ENCODE results near the gene ADORA2B.

ADORA2B gene

DNA sequence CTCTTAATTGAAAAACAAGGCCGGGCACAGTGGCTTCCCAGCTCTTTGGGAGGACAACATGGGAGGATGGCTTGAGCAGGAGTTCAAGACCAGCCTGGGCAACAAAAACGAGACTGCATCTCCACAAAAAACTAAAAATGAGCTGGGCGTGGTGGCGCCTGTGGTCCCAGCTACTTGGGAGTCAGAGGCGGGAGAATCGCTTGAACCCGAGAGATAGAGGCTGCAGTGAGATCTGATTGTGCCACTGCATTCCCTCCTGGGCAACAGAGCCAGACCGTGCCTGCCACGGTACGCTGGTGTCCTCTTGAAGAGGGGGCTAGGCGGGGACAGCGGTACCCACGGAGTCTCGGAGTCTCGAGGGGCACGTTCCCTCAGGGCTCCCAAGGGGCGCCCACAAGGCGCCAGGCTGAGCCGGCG, 27.9 kb upstream of the ADORA2B start:
- no peak for DNase-seq (ENCODE audit: insufficient read length, low spot score)
- FAIRE-seq, result no peak
- TF ChIP-seq, protein P1, sequence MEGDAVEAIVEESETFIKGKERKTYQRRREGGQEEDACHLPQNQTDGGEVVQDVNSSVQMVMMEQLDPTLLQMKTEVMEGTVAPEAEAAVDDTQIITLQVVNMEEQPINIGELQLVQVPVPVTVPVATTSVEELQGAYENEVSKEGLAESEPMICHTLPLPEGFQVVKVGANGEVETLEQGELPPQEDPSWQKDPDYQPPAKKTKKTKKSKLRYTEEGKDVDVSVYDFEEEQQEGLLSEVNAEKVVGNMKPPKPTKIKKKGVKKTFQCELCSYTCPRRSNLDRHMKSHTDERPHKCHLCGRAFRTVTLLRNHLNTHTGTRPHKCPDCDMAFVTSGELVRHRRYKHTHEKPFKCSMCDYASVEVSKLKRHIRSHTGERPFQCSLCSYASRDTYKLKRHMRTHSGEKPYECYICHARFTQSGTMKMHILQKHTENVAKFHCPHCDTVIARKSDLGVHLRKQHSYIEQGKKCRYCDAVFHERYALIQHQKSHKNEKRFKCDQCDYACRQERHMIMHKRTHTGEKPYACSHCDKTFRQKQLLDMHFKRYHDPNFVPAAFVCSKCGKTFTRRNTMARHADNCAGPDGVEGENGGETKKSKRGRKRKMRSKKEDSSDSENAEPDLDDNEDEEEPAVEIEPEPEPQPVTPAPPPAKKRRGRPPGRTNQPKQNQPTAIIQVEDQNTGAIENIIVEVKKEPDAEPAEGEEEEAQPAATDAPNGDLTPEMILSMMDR (IDR thresholded peaks at IDR 0.05; ENCODE audit: insufficient read depth, missing control alignments), result no peak

DNA sequence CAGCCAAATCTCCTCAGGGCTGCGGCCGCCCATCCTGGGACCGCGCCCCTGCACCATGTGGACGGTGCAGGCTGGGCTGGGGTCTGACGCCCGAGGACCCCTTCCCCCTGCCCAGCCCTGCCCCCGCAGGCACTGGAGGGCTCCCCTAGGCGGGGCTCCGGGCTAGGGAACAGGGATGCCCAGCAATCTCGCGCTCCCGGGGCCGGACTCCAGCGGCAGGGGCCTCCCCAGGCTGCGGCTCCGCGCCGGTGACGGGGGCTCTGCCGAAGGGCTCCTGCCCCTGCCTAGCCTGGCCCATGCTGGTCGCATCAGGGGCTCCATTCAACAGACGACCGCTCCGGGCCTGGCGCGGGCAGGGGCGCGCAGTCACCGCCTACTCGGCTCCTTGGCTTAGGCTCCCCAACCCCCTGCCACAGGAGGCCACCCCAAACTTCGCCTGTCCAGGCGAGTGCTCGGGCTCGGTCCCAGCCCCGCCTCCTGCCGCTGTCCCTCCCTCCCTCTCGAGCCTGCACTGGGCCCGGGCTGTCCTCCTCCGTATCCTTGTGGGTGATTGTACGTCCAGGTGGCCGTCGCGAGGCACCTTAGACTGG, 27.4 kb upstream of the ADORA2B start:
- FAIRE-seq (no peak), DNase-seq (ENCODE audit: insufficient read length, low spot score) (no peak)
- TF ChIP-seq, protein P1 (IDR thresholded peaks at IDR 0.05; ENCODE audit: insufficient read depth, missing control alignments), result no peak

DNA sequence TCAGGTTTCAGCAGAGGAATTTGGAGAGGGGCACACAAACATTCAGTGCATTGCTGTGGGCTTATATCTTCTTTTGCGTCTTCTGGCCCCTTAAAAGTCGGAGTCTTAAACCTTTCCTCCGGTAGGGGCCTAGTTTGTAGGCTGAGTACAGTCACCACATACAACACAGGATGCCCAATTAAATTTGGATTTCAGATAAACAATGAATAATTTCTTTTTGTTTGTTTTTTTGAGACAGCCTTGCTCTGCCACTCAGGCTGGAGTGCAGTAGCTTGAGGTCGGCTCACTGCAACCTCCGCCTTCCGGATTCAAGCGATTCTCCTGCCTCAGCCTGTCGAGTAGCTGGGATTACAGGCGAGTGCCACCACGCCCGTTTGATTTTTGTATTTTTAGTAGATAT, 26.7 kb upstream of the ADORA2B start:
- no peak for DNase-seq (ENCODE audit: insufficient read length, low spot score)
- TF ChIP-seq, protein P1 (IDR thresholded peaks at IDR 0.05; ENCODE audit: insufficient read depth, missing control alignments), result no peak
- no peak for FAIRE-seq

DNA sequence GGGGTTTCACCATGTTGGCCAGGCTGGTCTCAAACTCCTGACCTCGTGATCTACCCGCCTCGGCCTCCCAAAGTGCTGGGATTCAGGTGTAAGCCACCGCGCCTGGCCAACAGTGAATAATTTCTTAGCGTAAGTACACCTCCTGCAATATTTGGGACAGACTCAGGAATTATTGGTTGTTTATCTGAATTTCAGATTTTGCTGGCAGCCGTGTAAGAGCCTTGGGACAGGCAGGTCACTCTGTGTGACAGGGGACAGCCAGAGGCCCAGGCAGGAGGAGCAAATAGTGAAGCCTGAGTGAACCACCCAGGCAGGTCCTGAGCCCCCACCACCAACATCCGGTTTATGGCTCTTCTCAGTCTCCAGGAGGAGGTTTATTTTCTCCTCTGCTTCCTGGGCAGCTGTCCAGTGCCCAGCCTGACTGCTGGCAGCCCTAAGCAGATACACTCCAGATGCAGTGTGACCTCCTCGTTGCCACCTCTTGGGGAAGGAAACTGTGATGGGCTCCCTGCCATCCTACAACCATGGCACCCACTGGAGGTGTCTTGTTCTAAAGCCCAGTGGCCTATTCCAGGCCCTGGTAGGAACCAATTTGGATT, 26.2 kb upstream of the ADORA2B start:
- no peak for FAIRE-seq
- TF ChIP-seq, protein P1 (IDR thresholded peaks at IDR 0.05; ENCODE audit: insufficient read depth, missing control alignments), result no peak

DNA sequence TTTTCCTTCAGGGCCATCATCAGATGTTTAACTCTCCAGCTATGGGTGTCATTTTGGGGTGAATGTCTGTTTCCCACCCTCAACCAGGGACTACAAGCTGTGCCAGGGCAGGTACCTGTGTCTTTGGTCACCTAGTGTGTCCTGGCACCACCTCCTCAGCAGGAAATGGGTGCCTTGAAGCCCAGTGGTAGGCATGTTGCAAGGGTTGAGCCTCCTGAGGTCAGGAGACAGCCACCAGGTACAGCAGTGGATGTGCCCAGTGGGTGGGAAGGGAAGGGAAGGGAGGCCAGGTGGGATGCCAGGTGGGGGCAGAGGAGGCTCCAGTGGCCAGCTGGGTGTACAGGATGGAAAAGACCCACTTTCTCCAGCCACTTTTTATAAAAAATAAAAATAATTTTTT, 25.5 kb upstream of the ADORA2B start:
- no peak for DNase-seq (ENCODE audit: insufficient read length, low spot score)
- TF ChIP-seq, protein P1 (IDR thresholded peaks at IDR 0.05; ENCODE audit: insufficient read depth, missing control alignments), result no peak
- FAIRE-seq, result no peak

More for the DNA sequence above, 26.2 kb upstream of the ADORA2B start:
- DNase-seq (ENCODE audit: insufficient read length, low spot score), result no peak

DNA sequence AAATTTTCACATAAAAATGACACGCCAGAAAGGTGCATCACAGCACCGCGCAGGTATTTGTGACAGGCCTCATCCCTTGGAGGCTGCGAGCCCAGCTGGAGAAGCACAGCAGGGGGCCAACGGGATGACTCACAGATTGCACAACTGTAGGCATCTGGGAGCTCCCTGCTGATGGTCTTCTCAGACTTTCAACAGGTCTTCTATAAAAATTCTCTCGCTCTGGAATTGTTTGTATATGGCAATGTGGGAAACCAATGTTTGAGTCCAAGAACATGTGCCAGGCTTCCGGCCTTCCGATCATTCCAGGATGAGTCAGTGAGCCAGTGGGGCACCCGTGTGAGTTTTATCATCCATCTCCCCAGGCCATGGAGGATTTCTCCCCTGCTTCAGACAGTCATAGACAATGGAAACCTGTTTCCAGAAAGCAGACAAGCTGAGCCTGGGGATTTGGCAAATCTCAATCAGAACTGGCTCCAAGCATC, 24.1 kb upstream of the ADORA2B start:
- TF ChIP-seq, protein P1 (IDR thresholded peaks at IDR 0.05; ENCODE audit: insufficient read depth, missing control alignments), result no peak
- no peak for FAIRE-seq
- no peak for DNase-seq (ENCODE audit: insufficient read length, low spot score)

DNA sequence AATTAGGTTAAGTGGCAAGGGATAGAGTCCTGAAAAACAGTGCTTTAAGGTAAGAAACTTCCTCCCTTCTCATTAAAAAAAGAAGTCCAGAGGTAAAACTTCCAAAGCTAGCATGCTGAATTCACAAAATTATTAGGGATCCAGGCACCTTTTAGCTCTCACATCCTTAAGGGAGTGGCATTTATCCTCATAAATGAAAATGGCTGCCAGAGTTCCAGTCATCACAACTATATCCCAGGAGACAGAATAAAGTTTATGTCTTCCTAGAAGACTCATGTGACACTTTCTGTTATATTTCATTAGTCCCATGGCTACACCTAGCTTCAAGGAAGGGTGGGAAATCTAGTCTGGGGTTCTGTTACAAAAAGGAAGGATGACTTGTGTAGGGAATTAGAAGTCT, 23.3 kb upstream of the ADORA2B start:
- no peak for DNase-seq (ENCODE audit: insufficient read length, low spot score)
- TF ChIP-seq, protein P1 (IDR thresholded peaks at IDR 0.05; ENCODE audit: insufficient read depth, missing control alignments), result no peak
- no peak for FAIRE-seq
